ENCODE measurements around the gene MARCHF3.
"Not testable (repeated sequence)": the region's sequence is repeated elsewhere in the genome, so short reads cannot be mapped to it uniquely, and the experiment has no call there.

Gene MARCHF3

DNA sequence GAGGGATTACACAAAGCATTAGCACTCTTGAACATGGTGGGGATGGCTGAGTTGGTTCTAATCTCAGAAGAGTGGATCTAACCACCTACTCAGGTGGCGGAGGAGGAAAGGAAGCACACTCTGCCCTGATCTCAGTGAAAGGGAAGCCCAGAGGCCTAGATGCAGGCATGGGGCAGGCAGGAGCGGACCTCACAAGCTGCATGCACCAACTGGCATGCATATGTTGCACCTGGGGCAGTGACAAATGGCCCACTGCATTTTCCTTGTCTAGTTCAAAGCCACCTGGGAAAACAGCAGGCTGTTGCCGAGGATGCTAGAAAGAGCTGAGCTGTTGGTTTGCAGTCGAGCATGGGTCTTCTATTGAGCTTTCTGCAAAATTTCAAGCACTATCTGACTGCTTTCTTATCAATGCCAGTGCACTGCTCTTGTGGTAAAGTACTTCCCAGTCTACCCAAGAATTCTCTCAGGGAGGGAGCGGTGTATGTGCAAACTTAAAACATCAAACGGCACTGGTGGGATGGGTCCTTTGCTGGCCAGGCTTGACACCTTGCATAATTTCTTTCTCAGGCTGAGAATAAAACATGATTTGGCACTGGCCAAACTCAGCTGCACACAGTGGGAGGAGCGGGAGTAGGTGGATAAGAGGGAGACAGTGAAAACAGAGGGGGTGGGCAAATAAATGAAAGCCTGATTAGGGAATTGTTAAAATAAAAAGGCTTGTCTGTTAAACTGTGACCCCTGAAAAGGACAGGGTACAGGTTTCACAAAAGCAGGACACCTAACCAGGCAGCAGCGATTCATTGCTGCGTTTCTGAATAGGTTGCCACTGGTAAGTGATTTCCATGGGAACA, 108.9 kb downstream of the MARCHF3 start:
- DNase-seq (ENCODE audit: low read depth in 2 of 2, low spot score in 1 of 2): no peak

DNA sequence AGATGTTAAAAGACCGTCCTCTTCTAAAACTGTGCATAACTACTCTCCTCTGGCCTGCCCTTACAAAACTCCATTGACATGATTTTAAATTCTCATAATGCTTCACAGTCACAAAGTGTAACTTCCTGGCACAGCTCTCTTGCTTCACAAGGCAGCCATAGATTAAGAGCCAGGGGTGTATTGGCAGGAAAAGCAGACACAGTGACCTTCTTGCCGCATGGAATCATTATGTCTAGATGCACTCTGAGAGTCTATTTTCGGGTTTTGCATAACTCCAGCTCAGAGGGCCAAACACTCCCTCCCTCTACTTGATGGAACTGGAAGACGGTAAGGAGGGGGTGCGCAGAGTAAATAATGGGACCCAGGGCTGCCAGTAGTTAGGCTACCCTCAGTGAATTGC, 110.1 kb downstream of the MARCHF3 start:
- no peak for DNase-seq (ENCODE audit: low read depth in 2 of 2, low spot score in 1 of 2)

DNA sequence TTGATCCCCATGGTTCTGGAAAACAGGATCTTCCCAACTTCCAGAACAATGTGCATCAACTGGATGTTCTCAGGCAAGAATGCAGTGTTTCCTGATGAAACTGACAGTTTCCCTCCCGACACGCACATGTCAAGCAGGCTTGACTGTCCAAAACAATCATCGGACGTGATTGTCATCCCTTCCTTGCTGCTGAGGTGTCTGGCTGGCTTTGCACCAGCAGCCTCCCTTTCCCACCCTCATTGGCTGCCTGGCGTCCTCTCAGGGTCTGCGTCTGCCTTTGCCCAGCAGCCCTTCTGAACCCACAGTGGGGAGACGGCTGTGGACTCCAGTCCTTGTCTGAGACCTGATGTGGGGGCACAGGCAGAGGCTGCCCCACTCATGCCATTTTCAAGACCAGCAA, 110.8 kb downstream of the MARCHF3 start:
- DNase-seq (ENCODE audit: low read depth in 2 of 2, low spot score in 1 of 2): no peak

DNA sequence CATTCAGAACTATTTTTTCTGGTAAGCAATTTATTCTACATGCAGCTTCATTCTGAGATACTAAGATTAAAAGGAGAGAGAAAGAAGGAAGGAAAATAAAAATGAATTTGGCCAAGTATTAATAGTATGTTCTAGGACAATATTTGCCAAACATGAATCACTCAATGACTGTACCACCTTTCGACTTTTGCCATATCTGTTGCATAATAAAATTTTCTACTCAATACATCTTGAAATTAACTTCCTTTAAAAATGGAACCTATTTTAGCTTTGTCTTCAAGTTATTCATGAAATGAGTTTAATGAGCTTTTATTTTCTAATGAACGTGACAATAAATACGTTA, 111.8 kb downstream of the MARCHF3 start:
- no peak for DNase-seq (ENCODE audit: low read depth in 2 of 2, low spot score in 1 of 2)

DNA sequence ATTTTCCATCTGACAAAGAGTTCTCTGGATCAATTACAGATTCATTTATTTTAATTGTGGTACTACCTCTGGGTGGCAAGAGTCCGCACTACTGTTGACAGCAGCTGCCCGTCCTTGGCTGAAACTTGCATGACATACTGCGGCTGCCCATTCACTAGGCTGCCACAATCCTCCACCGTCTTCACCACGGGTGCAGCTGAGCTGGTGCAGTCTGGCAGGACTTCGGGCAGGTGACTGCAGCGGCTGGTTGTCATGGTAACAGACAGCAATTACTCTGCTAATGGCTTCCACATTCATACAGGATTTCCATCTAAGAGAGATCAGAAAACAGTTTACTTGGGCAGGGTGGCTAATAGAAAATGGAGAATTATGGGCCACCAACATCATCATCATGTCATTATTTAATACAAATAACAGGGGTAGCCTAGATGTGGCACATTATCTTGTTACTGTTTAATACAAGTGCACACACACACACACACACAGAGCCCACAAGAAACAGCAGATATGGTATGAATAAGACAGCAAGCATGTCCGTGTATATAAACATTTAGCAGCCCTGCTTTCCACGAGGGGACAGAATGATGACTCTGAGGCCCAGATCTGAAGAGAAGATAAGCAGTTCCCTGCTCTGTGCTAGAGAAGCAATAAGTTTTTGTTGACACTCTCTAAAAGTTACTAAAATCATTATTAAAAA, 112.3 kb downstream of the MARCHF3 start:
- DNase-seq (ENCODE audit: low read depth in 2 of 2, low spot score in 1 of 2): no peak

DNA sequence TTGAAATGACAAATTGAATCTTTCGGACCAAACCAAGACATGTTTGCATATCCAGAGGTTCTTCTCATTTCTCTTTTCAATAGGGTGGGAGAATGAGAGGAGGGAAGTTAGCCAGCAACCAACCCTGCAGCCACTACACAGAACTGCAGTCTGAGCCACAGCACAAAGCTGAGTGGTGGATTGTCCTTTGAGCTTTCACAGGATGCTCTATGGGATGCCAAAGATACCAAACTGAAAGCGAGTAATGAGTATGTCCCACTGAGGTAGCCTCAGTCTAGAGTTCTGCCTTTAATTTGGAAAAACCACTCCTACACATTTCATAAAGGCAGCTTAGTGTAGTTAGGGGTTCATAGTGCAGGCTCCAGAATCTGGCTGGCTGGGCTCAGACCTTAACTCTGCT, 114.9 kb downstream of the MARCHF3 start:
- no peak for DNase-seq (ENCODE audit: low read depth in 2 of 2, low spot score in 1 of 2)

DNA sequence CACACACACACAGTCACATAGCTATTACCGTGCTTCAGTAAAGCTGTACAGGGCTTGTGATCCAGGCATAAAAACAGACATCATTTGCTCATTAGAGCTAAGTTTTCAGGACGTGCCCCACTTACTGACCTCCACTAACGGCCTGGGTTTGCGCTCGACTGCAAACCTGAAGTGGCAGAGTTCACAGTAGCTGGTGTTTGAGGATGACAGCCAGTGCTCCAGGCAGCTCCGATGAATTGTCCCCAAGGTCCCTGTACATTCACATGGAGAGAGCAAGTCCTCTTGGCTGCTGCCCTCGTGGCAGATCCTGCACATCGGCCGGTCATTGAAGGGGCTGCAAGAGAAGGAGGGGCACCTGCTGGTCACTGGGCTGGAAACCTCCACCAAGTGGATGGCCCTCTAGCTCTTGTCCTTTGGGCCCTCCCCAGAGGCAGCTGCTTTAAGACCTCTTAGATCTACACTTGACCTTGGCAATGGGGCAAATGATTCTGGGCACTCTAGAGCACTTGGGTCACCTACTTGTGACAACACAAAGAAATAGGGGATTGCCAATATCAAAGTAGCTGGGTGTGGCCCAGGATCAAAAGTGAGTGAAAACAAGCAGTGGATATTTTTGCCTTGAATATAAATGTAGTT, 115.4 kb downstream of the MARCHF3 start:
- no peak for DNase-seq (ENCODE audit: low read depth in 2 of 2, low spot score in 1 of 2)

DNA sequence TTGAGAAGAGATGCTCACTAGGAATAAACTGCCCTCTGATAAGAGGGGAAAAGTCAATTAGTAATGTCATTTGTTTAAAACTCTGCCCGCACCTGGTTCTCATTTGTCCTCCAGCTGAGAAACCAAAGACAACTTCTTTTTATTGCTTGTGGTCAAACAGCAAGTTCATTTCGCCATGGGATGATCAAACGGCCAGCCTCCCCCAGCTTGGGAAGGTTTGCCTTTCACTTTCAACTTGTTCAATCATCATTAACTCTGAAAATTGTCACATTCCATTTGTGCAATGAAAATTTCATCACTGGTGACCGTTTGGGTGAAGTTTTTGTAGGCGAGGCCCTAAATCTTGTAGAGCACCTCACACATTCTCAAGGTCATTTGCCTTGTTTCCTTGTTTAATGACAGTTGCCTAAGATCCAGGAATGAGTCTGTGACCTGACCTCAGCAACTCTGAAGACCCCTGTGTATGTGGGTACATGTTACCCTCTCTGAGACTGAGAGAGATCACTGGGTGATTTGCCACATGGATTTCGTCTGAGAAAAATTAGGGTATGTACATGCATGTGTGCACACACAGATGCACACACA, 117.7 kb downstream of the MARCHF3 start:
- DNase-seq (ENCODE audit: low read depth in 2 of 2, low spot score in 1 of 2): no peak

DNA sequence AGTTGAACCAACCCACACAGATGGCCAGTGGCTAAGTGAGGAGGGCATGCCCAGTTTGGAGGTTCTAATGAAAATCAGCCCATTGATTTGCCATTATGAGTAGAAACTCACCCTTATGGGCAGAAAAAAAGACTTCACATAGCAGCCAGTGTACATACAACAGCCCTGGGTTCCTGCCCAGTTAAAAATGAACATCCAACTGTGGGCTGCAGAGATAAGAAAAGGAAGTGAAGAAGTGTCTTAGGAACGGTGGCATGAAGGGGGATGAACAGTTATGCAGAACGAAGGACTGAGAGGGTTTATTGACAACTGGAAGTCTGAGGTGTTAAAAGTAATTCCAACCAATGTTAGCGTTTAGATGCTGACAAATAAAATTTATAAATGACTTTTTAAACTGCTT, 118.4 kb downstream of the MARCHF3 start:
- DNase-seq (ENCODE audit: low read depth in 2 of 2, low spot score in 1 of 2): no peak

DNA sequence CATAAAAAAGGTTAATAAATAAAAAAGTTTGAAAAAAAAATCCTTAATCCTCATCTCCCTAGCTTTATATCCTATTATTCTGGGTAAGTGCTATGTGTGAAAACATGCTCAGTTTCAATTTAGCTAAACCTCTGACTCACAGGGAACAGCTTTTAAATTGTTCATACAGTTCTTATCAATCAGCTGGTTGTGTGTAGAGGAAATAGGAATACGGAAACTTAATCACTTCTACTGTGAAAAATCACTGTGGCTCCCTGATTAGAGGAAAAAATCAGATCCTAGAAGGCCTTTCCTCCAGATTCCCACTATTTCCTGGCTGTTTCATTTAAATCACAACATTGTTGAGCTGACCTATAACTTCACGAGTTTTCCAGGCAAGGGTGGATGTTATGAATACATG, 120.5 kb downstream of the MARCHF3 start:
- DNase-seq (ENCODE audit: low read depth in 2 of 2, low spot score in 1 of 2): no peak

DNA sequence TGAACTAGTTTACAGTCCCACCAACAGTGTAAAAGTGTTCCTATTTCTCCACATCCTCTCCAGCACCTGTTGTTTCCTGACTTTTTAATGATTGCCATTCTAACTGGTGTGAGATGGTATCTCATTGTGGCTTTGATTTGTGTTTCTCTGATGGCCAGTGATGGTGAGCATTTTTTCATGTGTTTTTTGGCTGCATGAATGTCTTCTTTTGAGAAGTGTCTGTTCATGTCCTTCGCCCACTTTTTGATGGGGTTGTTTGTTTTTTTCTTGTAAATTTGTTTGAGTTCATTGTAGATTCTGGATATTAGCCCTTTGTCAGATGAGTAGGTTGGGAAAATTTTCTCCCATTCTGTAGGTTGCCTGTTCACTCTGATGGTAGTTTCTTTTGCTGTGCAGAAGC, 126.0 kb downstream of the MARCHF3 start:
- DNase-seq (ENCODE audit: low read depth in 2 of 2, low spot score in 1 of 2): not testable (repeated sequence)

DNA sequence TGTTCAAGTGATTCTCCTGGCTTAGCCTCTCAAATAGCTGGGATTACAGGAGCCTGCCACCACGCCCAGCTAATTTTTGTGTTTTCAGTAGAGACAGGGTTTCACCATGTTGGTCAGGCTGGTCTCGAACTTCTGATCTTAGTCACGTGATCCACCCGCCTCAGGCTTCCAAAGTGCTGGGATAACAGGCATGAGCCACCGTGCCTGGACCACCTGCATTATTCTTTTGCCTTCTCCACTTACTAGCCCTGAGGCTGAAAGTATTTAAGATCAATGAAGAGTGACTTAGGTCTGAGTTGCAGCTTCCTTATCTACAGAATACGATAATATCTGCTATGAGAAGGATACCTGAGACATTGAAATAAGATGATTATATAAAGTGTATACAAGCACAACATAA, 129.6 kb downstream of the MARCHF3 start:
- DNase-seq (ENCODE audit: low read depth in 2 of 2, low spot score in 1 of 2): no peak

DNA sequence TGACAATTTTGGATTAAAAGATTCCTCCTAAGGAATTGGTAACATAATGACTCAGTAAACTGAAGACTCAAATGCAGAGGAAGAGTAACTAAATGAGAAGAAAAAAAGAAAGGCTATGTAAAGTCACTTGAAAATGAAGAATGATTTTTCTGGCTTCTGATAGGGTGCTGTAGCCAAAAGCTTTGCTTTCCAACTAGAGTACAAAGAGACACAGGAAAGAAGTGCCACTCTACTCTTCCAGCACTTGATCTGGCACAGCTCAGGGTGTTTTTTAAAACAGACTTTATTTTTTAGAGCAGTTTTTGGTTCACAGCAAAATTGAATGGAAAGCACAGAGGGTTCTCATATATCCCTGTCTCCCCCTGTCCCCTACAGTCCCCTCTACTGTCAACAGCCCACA, 130.9 kb downstream of the MARCHF3 start:
- DNase-seq (ENCODE audit: low read depth in 2 of 2, low spot score in 1 of 2): no peak

DNA sequence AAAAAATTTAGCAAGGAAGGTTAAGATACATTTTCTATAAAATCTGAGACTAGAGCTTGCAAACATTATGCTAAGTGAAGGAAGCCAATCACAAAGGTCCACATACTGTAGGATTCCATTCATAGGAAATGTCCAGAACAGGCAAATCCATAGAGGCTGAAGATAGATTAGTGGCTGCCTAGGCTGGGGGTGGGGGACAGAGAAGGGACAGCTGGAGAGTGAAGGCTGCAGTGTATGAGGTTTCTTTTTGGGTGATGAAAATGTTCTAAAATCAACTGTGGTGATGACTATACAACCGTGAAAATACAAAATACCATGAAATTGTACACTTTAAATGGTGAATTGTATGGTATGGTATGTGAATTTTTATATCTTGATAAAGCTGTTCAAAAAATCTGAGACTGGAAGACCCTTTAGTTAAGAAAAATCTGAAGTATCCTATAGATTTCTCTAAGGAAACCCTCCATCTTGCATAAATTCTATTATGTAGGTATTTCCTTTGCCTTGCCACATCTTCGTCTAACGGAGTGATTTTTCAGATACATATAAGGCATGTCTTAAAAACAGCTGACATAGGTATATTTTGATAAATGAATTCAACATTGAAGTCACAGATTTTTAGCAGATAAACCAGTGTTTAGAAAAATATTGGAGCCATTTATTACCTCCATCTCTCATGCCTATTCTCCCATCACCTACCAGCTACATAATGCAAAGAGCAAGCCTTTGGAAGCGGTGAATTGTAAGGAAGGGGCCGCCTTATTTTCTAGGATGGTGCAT, 132.3 kb downstream of the MARCHF3 start:
- no peak for DNase-seq (ENCODE audit: low read depth in 2 of 2, low spot score in 1 of 2)

DNA sequence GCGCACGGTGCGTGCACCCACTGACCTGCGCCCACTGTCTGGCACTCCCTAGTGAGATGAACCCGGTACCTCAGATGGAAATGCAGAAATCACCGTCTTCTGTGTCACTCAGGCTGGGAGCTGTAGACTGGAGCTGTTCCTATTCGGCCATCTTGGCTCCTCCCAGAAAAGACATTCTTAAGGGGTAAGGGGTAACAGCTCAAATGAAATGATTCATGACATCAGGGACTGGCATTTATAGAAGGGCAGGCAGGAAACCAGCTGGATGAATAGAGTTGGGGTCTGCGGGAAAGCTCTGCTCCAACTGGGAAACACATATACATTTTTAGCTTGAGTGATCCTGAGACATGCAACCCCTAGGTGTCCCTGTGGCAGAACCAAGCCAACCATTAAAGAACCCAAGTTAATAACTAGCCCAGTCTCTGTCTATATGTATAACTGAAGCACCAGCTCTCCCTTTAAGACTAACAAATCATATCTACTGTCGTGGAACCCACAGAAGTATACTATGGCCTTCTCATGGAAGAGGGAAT, 134.1 kb downstream of the MARCHF3 start:
- no peak for DNase-seq (ENCODE audit: low read depth in 2 of 2, low spot score in 1 of 2)

DNA sequence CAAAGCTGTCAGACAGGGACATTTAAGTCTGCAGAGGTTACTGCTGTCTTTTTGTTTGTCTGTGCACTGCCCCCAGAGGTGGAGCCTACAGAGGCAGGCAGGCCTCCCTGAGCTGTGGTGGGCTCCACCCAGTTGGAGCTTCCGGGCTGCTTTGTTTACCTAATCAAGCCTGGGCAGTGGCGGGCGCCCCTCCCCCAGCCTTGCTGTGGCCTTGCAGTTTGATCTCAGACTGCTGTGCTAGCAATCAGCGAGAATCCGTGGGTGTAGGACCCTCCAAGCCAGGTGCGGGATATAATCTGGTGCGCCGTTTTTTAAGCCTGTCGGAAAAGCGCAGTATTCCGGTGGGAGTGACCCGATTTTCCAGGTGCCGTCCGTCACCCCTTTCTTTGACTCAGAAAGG, 134.6 kb downstream of the MARCHF3 start:
- not testable (repeated sequence) for DNase-seq (ENCODE audit: low read depth in 2 of 2, low spot score in 1 of 2)

DNA sequence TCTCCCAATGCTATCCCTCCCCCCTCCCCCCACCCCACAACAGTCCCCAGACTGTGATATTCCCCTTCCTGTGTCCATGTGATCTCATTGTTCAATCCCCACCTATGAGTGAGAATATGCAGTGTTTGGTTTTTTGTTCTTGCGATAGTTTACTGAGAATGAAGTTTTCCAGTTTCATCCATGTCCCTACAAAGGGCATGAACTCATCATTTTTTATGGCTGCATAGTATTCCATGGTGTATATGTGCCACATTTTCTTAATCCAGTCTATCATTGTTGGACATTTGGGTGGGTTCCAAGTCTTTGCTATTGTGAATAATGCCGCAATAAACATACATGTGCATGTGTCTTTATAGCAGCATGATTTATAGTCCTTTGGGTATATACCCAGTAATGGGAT, 139.9 kb downstream of the MARCHF3 start:
- not testable (repeated sequence) for DNase-seq (ENCODE audit: low read depth in 2 of 2, low spot score in 1 of 2)

DNA sequence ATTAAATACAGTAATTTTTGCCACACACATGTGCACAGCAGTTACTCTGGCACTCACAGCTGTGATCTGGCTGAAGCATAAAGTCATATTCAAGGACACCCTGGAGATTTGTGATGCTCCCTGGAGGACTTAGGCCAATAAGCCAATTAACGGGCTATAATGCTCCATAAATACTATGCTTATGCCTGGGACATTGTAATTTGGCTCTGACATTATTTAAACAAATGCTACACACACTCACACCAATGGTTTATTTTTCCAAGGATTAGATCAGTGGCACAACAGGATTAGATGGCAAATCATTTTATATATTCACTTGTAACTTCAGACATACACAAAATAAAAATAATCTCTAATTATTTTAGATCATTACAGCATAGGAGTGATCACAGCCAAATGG, 142.2 kb downstream of the MARCHF3 start:
- DNase-seq (ENCODE audit: low read depth in 2 of 2, low spot score in 1 of 2): no peak

DNA sequence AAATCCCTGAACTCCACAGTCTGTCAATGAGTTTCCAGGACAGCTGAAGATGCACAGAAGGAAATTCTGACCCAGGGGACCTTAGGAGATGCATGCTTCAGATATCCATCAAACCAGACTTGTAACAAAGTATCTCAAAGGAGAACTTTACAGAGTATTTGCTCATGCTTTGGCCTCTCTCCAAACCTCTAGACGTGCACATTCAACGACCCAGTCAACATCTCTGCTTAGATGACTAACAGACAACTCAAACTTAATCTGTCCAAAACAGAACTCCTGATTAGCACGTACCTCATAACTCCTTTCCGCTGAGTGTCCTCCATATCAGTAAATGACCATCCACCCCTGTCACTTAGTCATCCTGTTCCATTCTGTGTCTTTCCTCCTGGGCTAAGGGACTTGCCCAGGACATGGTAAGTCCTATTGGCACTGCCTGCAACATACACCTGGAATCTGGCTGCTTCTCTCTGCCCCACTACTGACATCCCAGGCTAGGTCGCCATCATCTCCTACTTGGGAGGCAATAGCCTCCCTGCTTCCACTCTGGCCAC, 146.0 kb downstream of the MARCHF3 start:
- no peak for DNase-seq (ENCODE audit: low read depth in 2 of 2, low spot score in 1 of 2)

DNA sequence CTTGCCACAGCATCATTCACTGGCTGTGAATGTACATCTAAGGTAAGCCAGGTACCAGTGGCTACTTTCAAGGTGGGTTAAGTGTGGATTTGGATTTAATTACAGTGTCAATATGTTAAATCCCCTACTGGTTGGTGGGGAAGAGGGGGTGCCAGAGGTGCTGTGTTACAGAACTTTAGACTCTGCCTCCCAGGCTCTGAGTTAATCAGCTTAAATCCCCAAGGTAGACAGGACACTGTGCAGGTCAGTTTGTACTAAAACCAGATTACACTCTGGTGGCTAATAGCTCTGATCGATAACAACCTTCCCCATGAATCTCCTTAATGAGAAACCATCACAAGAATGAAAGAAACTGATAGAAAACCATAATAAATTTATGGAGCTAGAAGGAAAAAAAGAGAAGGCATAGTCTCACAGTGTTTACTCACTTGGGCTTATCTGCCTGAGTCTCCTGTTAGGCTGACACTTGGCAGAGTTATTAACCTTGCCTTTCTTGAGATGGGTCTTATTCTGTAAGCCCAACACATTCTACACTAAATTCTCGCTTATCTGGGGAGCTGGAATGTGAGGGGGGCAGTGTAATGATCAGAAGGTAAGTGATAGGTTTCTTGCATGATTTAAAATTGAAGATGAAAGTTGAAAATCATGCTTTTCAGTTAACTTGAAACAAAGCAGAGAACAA, 146.7 kb downstream of the MARCHF3 start:
- DNase-seq (ENCODE audit: low read depth in 2 of 2, low spot score in 1 of 2): no peak

Data from stimulated activated CD8-positive, alpha-beta memory T cell treated with anti-CD3 and anti-CD28 coated beads, Interleukin-4, amount 100 ng/mL, for 1 hour (primary cell).